ENCODE data around the gene NASP. TPM values are rescaled to one million over a fixed set of nuclear protein-coding genes. Genes with fewer than 3 reads are reported as not detected.
A peak's percentile ranks its signal among the peaks of the same experiment; 100 is the strongest.
"Not testable (repeated sequence)": the region's sequence is repeated elsewhere in the genome, so short reads cannot be mapped to it uniquely, and the experiment has no call there.

NASP gene
- total RNA-seq, 1 experiment from 2014 or later: 99.6 TPM

DNA sequence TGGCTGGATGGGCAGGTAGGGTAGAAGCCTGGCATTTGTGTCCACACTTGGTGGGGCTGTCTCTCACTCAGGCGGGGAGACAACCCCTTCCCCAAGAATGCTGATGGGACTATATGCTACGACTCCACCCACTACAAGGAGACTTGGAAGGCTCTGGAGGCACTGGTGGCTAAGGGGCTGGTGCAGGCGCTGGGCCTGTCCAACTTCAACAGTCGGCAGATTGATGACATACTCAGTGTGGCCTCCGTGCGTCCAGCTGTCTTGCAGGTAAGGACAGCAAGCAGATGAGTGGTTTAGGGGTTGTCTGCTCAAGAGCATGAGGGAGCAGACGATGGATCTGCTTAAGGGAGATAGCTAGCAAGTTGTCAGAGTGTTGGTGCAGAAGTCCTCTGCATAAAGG is 15.9 kb upstream of the NASP start:
- in situ Hi-C loops (cut with HindIII; ENCODE audit: low pct_unique_long_range_greater_than_20kb, low sequenced_read_pairs): no loop called here
- no peak for DNase-seq (ENCODE audit: low read depth)

DNA sequence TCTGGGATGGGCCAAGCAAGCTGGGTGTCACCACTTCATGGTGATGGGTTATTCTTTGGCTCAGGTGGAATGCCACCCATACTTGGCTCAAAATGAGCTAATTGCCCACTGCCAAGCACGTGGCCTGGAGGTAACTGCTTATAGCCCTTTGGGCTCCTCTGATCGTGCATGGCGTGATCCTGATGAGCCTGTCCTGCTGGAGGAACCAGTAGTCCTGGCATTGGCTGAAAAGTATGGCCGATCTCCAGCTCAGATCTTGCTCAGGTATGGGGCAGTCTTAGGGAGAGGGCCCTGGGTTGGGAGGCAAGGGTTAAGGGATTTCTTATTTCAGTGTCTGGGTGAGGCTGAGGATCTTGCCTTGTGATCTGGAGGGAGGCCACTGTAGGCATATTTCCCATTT is 15.4 kb upstream of the NASP start:
- in situ Hi-C loops (cut with HindIII; ENCODE audit: low pct_unique_long_range_greater_than_20kb, low sequenced_read_pairs): no loop called here
- no peak for DNase-seq (ENCODE audit: low read depth)

DNA sequence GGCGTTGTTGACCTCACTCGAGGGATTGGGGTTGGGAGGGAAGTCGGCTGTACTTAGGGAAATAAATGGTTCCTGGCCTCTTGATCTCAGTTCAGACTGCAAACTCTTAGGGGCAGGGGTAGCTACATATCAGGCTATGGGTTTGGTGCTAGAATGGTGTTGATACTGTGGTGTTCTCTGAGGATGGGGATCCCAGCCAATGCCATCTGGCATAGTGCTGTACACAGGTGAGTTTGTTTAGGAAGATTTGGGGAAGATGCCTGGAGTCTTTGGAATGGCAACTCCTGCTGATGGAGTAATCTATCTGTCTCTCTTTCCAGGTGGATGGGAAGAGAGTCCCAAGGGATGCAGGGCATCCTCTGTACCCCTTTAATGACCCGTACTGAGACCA is 14.3 kb upstream of the NASP start:
- in situ Hi-C loops (cut with HindIII; ENCODE audit: low pct_unique_long_range_greater_than_20kb, low sequenced_read_pairs): no loop called here
- DNase-seq (ENCODE audit: low read depth): no peak

GRCh38 chr1:45569962-45570581 is 13.8 kb upstream of the NASP start:
- peak; percentile 60 for DNase-seq (ENCODE audit: low read depth)
- in situ Hi-C loops (cut with HindIII; ENCODE audit: low pct_unique_long_range_greater_than_20kb, low sequenced_read_pairs): no loop called here

DNA sequence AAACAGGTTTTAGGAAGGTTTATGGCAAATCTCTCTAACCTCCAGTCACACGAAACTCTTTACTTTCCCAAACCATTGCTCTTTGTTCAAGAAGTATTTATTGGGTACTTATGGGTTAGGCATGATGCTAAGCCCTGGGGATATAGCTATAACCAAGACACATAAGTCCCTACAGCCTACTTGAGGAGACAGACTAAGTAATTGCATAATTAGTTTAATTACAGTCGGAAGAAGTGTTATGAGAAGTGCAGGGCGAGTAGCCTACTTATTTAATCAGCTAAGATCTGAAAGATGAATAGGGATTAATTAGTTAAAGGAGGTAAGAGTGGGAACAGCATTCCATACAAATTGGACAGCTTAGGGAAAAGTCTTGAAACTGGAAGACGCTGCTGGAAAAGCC is 13.2 kb upstream of the NASP start:
- in situ Hi-C loops (cut with HindIII; ENCODE audit: low pct_unique_long_range_greater_than_20kb, low sequenced_read_pairs): no loop called here
- DNase-seq (ENCODE audit: low read depth): no peak

DNA sequence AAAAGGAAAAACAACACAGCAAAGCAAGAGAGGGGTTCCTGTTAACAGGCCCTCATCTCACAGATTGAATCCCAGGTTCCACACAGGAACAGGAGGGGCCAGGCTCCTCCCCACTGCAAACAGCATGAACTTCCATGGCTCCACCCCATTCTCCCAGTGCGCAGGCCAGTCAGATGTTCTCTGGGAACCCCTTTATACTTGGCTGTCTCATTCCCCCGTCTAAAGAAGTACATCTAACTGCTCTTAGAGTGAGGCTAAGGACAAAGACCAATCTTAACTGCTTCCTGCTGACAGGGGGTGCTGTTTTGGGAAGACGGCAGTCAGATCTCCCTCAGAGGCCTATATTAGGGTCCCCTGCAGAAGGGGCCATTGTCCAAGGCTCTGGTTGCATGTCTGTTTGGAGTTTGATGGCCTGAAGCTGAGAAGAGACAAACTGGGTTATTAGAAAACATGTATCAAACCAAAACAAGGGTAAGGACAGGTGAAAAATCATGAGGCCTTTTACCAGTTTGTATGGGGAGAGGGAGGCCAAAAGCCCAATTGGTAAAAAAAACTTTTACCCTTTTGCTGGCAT is 10.5 kb upstream of the NASP start:
- in situ Hi-C loops (cut with HindIII; ENCODE audit: low pct_unique_long_range_greater_than_20kb, low sequenced_read_pairs): no loop called here
- no peak for DNase-seq (ENCODE audit: low read depth)

DNA sequence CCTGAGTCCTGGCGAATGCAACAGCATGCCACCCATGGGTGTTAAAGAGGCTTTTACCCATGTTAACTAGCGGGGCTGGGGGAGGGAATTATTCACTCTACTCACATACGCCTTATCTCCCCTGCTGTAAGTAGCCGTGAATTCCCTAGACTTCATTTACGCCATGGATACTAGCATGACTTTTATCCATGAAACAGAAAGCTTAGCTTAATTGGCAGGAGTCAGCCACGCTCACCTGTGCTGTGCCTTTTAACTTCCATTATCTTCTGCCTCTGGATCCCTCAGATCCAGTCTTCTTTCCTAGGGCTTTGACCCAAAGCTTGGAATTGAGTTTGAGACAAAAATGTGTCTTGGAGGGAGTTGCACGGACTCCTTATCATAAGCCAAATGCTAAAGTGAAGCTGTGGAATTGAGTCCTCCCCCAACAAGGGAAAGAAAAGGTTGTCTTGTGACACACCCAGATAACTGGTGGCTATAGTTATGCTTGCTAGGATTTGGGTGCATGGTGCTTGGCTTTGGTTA is 9.7 kb upstream of the NASP start:
- DNase-seq (ENCODE audit: low read depth): no peak
- in situ Hi-C loops (cut with HindIII; ENCODE audit: low pct_unique_long_range_greater_than_20kb, low sequenced_read_pairs): no loop called here

DNA sequence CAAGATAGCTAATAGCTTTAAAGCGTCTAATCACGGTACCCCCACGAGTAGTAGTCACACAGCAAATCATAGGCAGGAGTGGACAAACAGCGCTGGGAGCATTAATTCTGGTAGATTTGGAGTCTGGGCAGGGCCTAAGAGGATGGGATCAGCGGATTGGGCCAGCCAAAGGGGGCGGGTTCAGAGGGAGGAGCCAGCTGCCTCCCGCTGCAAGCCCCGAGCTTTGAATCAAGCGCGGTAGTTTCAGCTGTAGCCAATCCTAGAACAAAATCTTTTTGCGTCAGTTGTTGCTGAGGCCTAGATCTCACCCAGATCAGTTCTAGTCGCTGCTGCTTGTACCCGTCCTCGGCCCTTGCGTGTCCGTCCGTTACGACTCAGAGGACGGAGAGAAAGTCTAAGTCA is 576 bp upstream of the NASP start:
- in situ Hi-C loops (cut with HindIII; ENCODE audit: low pct_unique_long_range_greater_than_20kb, low sequenced_read_pairs): no loop called here
- peak; percentile 97 for DNase-seq (ENCODE audit: low read depth)

DNA sequence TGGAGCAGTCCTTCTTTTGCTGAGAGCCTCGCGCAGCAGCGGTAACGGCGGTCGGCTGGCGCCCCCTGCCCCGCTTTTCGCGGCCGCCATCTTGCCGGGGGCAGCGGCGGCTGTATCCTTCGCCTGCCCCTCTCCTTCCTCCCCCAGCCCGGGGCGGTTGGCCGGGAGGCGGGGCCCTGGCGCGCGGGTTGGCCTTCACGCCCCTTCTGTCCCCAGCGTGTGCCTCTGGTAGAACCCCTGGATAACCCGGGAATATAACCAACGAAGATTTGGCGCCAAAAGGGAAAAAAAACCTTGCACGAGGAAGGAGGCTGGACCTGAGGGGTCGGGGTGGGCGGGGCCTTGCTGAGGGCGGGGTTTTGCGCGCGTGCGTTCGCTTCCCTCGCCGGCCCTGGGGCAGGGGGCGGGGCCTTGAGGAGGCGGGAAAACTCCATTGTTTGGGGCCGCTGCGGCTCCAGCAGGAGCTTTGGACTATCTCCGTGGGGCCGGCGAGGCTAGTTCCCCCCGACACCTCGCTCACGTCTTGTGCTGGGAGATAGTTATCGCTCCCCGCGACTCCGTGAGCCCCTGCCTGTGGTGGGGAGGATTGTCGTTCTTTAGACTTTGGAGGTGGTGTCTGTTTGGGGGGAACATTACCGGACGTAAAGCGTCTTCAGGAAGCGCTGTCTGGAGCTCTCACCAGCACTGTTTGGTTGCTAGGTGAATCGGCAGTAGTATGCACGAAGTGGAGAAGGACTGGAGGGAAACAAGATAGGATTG is 689 bp downstream of the NASP start:
- DNase-seq (ENCODE audit: low read depth): peak; percentile 88

GRCh38 chr1:45585110-45585426 is 1.2 kb downstream of the NASP start:
- in situ Hi-C loops (cut with HindIII; ENCODE audit: low pct_unique_long_range_greater_than_20kb, low sequenced_read_pairs): no loop called here
- DNase-seq (ENCODE audit: low read depth): no peak

More for the DNA sequence above, 689 bp downstream of the NASP start:
- in situ Hi-C loops (cut with HindIII; ENCODE audit: low pct_unique_long_range_greater_than_20kb, low sequenced_read_pairs): no loop called here

DNA sequence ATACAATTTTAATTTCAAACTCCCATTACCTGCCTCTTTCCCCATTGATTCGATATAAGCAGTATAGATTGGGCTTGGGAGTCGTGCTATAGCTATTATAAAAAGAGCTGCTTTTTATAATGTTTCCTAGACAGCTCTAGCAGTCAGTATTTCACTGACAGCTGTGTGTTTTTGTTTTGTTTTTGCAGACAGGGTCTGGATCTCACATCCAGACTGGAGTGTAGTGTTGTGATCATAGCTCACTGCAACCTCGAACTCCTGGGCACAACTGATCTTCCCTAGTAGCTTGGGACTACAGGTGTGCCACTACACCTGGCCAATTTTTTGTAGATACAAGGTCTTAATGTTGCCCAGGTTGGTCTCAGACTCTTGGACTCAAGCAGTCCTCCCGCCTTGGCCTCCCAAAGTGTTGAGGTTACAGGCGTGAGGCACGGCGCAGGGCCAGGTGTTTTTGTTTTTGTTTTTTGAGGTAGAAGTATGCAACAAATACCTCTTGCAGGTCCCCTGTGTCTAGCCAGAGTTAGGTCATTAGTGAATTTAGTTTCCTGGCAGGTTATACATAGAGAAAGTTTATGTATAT is 1.7 kb downstream of the NASP start:
- in situ Hi-C loops (cut with HindIII; ENCODE audit: low pct_unique_long_range_greater_than_20kb, low sequenced_read_pairs): no loop called here
- no peak for DNase-seq (ENCODE audit: low read depth)

GRCh38 chr1:45586769-45587168 is 2.9 kb downstream of the NASP start:
- in situ Hi-C loops (cut with HindIII; ENCODE audit: low pct_unique_long_range_greater_than_20kb, low sequenced_read_pairs): no loop called here
- no peak for DNase-seq (ENCODE audit: low read depth)

GRCh38 chr1:45589861-45590260 is 6.0 kb downstream of the NASP start:
- DNase-seq (ENCODE audit: low read depth): peak; percentile 27
- in situ Hi-C loops (cut with HindIII; ENCODE audit: low pct_unique_long_range_greater_than_20kb, low sequenced_read_pairs): no loop called here

DNA sequence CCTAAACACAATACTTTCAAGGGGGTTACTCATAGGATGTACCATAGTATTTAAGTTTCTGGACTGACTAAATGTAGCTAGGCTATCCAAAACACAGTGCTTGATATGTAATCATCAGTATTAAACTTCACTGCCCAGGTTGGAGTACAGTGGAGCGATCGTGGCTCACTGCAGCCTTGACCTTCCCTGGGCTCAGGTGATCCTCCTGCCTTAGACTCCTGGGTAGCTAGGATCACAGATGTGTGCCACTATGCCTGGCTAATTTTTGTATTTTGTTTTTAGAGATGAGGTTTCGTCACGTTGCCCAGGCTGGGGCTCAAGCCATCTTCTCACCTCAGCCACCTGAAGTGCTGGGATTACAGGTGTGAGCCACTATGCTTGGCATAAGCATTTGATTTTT is 10.6 kb downstream of the NASP start:
- in situ Hi-C loops (cut with HindIII; ENCODE audit: low pct_unique_long_range_greater_than_20kb, low sequenced_read_pairs): no loop called here
- DNase-seq (ENCODE audit: low read depth): no peak

DNA sequence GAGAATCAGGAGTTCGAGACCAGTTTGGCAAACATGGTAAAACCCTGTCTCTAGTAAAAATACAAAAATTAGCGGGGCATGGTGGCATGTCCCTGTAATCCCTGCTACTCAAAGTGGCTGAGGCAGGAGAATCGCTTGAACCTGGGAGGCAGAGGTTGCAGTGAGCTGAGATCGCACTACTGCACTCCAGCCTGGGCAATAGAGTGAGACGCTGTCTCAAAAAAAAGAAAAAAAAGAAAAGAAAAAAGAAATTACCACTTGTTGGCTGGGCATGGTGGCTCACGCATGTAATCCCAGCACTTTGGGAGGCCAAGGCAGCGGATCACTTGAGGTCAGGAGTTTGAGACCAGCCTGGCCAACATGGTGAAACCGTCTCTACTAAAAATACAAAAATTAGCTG is 12.9 kb downstream of the NASP start:
- DNase-seq (ENCODE audit: low read depth); in situ Hi-C loops (cut with HindIII; ENCODE audit: low pct_unique_long_range_greater_than_20kb, low sequenced_read_pairs): not testable (repeated sequence)

GRCh38 chr1:45604239-45604638 is 20.4 kb downstream of the NASP start:
- DNase-seq (ENCODE audit: low read depth): no peak
- in situ Hi-C loops (cut with HindIII; ENCODE audit: low pct_unique_long_range_greater_than_20kb, low sequenced_read_pairs): no loop called here

GRCh38 chr1:45607404-45608074 is 23.7 kb downstream of the NASP start:
- DNase-seq (ENCODE audit: low read depth): no peak
- in situ Hi-C loops (cut with HindIII; ENCODE audit: low pct_unique_long_range_greater_than_20kb, low sequenced_read_pairs): no loop called here

DNA sequence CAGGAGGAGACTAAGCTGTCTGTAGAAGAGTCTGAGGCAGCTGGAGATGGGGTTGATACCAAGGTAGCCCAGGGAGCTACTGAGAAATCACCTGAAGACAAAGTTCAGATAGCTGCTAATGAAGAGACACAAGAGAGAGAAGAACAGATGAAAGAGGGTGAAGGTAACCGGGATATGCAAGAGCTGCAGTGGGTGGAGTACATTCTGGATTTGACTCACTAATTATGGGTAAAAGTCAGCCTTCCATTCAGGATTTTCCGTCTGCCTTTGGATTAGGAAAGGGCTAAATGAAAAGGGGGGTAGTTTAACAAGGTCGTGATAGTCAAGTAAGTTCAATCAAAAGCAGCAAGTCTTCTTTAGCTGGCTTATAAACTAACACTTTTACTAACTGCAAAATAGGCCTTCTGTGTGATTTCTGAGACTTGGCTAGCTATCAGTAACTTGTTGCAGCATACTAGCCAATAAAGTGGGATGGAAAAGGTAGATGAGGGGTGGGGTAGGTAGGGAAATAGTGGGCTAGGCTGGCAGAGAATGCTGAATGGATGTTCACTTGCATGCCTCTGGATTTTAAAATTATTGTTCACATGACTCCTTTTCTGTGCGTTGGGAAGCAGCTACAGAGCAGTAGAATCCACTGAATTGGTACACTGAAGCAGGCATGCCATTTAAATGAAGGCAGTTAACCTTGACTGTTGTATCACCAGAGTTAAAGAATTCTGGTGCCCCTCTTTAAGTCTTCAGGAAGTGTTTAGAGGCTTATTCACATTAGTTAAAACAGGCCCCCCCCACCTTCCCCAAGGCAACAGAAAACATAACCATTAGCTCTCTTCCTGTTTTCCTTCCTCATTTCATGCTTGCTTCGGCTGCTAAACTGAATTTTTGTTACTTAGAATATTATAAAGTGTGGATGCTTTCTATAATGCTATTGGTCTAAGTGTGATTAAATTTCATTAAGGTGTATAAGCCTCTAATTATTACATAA is 24.6 kb downstream of the NASP start:
- in situ Hi-C loops (cut with HindIII; ENCODE audit: low pct_unique_long_range_greater_than_20kb, low sequenced_read_pairs): no loop called here
- DNase-seq (ENCODE audit: low read depth): no peak
